Measurements from ENCODE around the gene IGSF6.
"Not testable (repeated sequence)": the region's sequence is repeated elsewhere in the genome, so short reads cannot be mapped to it uniquely, and the experiment has no call there.

IGSF6 gene

DNA sequence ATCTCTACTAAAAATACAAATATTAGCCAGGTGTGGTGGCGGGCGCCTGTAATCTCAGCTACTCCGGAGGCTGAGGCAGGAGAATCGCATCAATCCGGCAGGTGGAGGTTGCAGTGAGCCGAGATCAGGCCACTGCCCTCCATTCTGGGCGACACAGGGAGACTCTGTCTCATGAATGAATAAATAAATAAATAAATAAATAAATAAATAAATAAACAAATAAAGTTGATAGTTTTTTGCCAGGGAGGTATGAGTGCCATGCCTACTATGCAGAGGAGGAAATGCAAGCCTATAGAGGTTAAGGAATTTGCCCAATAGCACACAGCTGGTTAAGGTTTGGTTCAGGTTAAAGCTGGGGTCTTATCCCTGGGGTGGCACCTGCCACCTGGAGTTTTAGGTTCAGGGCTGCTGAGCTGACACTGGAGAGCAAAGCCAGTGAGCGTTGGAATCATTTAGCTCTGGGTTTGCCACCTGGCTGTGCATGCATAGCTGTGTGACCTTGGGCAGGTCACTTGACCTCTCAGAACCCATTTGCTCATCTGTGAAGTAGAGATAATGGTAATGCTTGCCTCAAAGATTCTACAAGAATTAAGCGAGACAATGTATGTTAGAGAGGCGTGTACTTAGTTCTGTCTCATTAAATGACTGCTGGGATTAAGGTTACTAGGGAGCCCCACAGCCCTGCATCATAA lies 12.5 kb upstream of the IGSF6 start:
- no peak for DNase-seq
- no peaks in the 10 kb centered on the region for H3K36me3 Mint-ChIP-seq (ENCODE audit: low read depth)
- H3K4me3 Mint-ChIP-seq: no peak overlapping the region
- H3K9me3 Mint-ChIP-seq: no peaks in the 10 kb centered on the region
- peaks cover 18% of the 10 kb centered on the region for H3K4me1 Mint-ChIP-seq (ENCODE audit: low read depth)
- H3K27ac Mint-ChIP-seq: no peak overlapping the region
- no peaks in the 10 kb centered on the region for H3K27me3 Mint-ChIP-seq

DNA sequence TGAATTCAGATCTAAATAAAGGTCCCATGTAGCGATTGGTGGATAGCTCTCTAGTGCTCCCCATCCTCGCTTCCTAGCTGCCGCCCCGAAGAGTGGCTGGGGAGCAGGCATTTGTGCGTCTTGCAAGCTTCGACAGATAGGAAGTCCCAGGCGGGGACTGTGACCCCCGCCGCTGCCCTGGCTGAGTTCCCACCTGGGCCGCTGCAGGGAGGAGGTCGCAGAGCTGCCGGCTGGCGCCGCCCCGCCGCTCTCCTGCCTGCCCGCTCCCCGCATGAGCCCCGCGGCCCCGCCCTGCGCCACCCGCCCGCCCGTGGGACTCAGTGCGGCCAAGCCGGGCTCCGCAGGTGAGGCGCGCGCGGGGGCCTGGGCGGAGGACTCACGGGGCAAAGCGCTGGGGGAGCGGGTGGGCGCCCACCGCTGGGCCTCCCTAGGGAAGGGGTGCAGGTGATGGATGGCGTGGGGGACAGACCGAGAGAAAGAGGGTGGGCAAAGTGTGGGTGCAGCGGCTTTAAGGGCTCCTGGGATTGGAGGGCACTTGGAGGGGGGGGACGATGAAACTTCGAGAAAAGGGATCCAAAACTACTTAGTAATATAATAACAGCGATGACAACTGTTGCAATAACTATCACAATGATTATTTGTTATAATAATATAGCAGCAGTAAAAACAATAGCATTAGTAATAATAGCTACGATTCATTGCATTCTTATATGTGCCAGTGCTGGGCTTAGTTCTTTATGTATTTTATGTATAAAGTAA lies 11.7 kb upstream of the IGSF6 start, which contains the start of gene OTOA:
OTOA (plus strand) TSS at position 80 of the 759 bp plus-strand sequence. CDS start 14,547 bp downstream, outside the sequence.
- H3K4me1 Mint-ChIP-seq (ENCODE audit: low read depth): peaks cover 18% of the 10 kb centered on the region
- H3K4me3 Mint-ChIP-seq: peak within 1 kb of the TSS; percentile 67
- H3K27me3 Mint-ChIP-seq: no peaks in the 10 kb centered on the region
- DNase-seq: peak; percentile 55
- H3K36me3 Mint-ChIP-seq (ENCODE audit: low read depth): no peaks in the 10 kb centered on the region
- no peak within 1 kb of the TSS for H3K27ac Mint-ChIP-seq
- no peaks in the 10 kb centered on the region for H3K9me3 Mint-ChIP-seq

DNA sequence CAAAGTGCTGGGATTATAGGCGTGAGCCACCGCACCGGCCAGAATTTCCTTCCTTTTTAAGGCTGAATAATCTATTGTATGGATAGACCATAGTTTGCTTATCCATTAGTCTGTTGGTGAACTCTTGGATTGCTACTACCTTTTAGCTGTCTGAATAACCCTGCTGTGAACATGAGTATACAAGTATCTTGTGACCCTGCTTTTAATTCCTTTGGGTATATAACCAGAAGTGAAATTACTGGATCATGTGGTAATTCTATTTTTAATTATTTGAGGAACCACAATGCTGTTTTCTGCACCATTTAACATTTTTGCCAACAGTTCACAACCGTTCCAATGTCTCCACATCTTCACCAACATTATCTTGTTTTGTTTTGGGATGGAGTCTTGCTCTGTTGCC lies 6.7 kb upstream of the IGSF6 start:
- Mint-ChIP-seq H3K4me3 (no peak overlapping the region), H3K27me3 (no peaks in the 10 kb centered on the region), H3K4me1 (ENCODE audit: low read depth) (peaks cover 44% of the 10 kb centered on the region), H3K9me3 (no peaks in the 10 kb centered on the region), H3K27ac (no peak overlapping the region), H3K36me3 (ENCODE audit: low read depth) (peaks cover 29% of the 10 kb centered on the region)
- no peak for DNase-seq

DNA sequence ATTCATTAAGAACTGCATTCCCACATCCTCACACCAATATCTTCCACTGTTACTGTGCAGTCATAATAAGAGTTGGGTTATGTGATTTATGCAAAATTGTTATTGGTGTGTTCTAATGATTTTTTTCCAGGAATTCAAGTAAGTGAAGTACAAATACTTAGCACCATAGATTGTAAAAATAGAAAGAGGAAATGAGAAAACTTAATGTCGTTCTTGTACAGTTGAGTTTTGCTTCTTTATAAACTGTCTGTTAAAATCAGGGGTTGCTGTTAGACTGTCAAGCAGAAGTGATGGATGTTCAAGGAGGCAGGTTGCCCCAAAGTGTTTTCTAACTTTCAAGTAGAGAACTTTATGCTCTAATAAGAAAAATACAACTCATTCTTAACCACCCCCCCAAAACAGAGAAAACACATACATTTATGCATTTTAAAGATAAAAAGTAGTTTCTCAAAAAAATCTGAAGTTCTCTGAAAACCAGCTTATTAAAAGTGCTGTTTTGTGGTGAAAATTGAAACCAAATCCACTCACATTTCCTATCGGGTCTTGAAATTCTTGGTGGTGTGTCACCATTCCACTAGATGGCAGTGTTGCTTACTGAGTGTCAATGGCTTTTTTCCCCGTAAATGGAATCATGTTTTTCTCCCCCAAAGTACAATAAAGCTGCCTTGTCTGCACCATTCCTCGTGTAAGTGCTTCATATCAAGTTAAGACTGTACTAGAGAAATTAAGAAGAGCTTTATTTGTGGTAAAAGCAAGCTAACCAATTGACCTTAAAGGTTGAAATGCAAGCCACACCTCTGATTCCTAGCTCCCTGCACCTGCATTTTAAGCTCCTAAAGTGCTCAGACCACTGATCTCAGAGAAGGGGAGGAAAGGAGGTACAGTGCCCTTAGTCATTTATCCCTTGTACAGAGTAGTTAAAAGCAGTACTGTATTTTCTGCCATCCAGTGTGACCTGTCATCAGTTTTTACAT lies 4.7 kb upstream of the IGSF6 start:
- Mint-ChIP-seq H3K9me3 (no peaks in the 10 kb centered on the region), H3K27ac (no peak overlapping the region), H3K27me3 (no peaks in the 10 kb centered on the region), H3K4me3 (no peak overlapping the region), H3K36me3 (ENCODE audit: low read depth) (peaks cover 32% of the 10 kb centered on the region), H3K4me1 (ENCODE audit: low read depth) (peaks cover 45% of the 10 kb centered on the region)
- DNase-seq: no peak

DNA sequence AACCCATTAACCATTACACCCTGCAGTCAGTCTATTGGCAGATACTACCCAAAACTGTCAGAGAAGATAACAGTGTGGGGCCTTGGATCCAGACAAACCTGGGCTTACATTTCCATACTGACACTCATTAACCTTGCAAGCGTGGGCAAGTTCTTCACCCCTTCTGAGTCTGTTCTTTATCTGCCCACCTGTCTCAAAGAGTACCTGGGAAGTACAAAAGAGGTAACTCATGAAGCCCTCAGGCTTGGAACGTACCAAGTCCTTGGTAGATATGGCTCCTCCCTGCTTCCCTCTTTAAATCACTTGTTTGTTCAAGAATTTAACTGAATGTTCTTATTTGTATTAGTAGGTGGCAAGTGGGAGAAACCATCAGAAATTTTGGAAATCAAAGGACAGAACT lies 2.5 kb upstream of the IGSF6 start:
- no peaks in the 10 kb centered on the region for H3K27me3 Mint-ChIP-seq
- H3K4me1 Mint-ChIP-seq (ENCODE audit: low read depth): peaks cover 36% of the 10 kb centered on the region
- peak overlapping the region; percentile 28 for H3K27ac Mint-ChIP-seq
- no peak for DNase-seq
- no peak overlapping the region for H3K4me3 Mint-ChIP-seq
- H3K36me3 Mint-ChIP-seq (ENCODE audit: low read depth): peaks cover 32% of the 10 kb centered on the region
- no peaks in the 10 kb centered on the region for H3K9me3 Mint-ChIP-seq

DNA sequence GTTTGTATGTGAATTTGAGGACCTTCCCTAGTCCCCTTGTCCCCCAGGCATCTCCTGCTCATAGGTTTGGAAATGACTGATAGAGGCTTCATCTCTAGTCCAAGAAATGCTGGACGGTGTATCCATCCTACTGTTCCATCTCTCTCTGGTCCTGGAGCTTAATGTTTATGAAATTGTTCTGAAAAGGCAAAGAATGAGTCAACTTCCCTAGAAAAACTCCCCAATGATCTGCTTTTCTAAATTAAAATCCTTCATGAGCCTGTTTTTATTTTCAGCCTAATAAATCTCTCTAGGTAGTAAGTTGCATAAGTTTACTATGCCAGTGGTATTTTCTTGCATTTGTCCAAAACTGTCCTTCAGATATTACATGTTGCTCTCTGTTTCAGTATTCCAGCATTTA lies 2.1 kb upstream of the IGSF6 start:
- peaks cover 32% of the 10 kb centered on the region for H3K36me3 Mint-ChIP-seq (ENCODE audit: low read depth)
- peak overlapping the region; percentile 28 for H3K27ac Mint-ChIP-seq
- no peaks in the 10 kb centered on the region for H3K27me3 Mint-ChIP-seq
- H3K4me1 Mint-ChIP-seq (ENCODE audit: low read depth): peaks cover 39% of the 10 kb centered on the region
- H3K4me3 Mint-ChIP-seq: no peak overlapping the region
- DNase-seq: no peak
- no peaks in the 10 kb centered on the region for H3K9me3 Mint-ChIP-seq

DNA sequence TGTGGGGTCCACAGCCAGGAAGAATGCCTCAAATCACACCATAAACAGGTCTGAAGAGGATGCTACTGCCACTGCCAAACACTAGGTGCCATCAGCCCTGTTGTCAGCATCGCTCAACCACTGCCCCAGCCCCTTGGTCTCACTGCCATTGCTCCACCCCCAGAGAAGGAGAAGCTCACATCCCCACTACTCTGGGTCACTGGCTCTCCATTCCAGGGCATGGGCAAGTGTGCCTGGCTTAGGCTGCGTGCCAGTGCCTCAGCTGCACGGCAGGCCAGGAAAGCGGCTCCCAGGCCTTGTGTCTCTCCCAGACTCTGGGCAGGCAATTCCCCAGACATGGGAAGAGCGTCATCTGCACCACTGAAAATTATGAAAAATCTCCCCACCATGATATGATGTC lies 1.2 kb upstream of the IGSF6 start:
- Mint-ChIP-seq H3K27me3 (no peaks in the 10 kb centered on the region), H3K9me3 (no peaks in the 10 kb centered on the region), H3K4me3 (no peak overlapping the region), H3K27ac (no peak overlapping the region), H3K36me3 (ENCODE audit: low read depth) (peaks cover 32% of the 10 kb centered on the region), H3K4me1 (ENCODE audit: low read depth) (peaks cover 46% of the 10 kb centered on the region)
- no peak for DNase-seq

DNA sequence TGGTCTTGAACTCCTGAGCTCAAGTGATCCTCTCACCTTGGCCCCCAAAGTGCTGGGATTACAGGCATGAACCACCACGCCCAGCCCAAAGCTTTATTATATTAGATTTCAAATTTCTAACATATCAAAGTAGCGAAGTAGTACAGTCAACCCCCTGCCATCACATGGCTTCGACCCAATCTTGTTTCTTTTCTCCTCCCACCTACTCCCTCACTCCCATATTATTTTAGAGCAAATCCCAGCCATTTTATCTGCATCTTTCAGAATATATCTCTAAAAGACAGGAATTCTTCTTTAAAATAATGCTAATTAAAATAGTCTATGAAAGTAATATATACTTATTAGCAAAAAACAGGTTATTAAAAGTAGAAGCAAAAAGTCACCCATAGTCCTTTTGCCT lies 893 bp downstream of the IGSF6 start:
- DNase-seq: no peak
- peaks cover 50% of the 10 kb centered on the region for H3K4me1 Mint-ChIP-seq (ENCODE audit: low read depth)
- H3K27me3 Mint-ChIP-seq: no peaks in the 10 kb centered on the region
- peaks cover 28% of the 10 kb centered on the region for H3K36me3 Mint-ChIP-seq (ENCODE audit: low read depth)
- H3K9me3 Mint-ChIP-seq: no peaks in the 10 kb centered on the region
- H3K4me3 Mint-ChIP-seq: no peak overlapping the region
- no peak overlapping the region for H3K27ac Mint-ChIP-seq

DNA sequence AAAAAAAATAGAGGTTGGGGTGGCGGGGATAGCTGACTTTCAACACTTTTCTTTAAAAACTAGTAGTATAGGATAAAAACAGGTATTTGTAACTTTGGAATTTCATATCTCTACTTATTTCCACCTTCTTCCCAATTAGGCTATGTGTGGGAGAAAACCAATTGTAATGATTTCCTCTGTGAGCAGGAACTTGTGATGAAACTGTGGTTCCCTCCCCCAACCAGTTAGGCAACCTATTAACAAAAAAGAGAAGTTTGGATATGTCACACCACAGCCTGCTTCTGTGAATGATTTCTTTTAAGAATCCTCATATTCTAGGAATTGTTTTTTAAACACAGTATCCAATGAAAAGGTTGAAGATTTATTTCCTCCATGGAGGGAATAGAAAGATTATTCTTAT lies 1.9 kb downstream of the IGSF6 start:
- Mint-ChIP-seq H3K9me3 (no peaks in the 10 kb centered on the region), H3K4me1 (ENCODE audit: low read depth) (peaks cover 55% of the 10 kb centered on the region), H3K36me3 (ENCODE audit: low read depth) (peaks cover 20% of the 10 kb centered on the region), H3K4me3 (no peak overlapping the region), H3K27ac (peak overlapping the region; percentile 37), H3K27me3 (no peaks in the 10 kb centered on the region)
- DNase-seq: no peak

DNA sequence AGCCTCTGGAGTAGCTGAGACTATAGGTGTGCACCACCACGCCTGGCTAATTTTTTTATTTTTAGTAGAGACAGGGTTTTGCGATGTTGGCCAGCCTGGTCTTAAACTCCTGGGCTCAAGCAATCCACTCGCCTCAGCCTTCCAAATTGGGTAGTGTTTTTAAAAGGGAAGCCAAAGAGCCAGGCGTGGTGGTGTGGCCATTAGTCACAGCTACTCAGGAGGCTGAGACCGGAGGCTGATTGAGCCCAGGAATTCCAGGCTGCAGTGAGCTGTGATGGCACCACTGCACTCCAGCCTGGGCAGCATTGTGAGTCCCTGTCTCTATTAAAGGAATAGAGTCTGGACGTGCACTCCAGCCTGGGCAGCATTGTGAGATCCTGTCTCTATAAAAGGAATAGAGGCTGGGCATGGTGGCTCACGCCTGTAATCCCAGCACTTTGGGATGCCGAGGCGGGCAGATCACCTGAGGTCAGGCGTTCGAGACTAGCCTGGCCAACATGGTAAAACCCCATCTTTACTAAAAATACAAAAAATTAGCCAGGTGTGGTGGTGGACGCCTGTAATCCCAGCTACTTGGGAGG lies 2.5 kb downstream of the IGSF6 start:
- not testable (repeated sequence) for H3K9me3 Mint-ChIP-seq, H3K4me3 Mint-ChIP-seq, DNase-seq, H3K27me3 Mint-ChIP-seq
- Mint-ChIP-seq H3K27ac (peak overlapping the region; percentile 33), H3K36me3 (ENCODE audit: low read depth) (peaks cover 14% of the 10 kb centered on the region), H3K4me1 (ENCODE audit: low read depth) (peaks cover 61% of the 10 kb centered on the region)

DNA sequence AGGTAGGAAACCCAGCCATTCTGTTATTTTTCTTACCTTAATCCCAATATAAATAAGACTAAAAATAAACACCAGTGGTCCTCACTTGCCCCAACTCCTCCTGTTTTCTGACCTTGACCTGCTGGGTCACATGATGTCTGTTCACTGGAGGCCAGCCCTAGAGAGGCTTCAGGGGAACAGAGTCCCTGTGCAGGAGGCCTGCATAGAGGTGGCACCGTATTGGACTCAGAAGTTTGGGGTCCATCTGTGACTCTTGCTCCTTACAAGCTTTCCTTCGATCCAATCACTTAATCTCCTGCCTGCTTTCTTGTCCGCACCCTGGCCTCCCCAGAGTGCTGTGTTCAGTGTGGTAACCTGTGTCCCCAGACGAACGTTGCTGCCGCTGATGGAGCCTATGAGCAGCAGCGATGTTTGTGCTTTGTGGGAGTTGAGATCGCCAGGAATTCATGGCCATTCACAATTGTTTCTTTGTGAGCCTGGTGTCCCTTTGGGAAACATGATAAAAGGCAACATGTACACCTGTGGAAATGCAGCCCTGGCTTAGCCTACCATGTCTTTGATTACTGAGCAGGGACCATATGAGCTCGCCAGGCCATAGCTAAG lies 4.7 kb downstream of the IGSF6 start:
- Mint-ChIP-seq H3K27me3 (no peaks in the 10 kb centered on the region), H3K27ac (peak overlapping the region; percentile 95), H3K4me3 (no peak overlapping the region), H3K9me3 (no peaks in the 10 kb centered on the region), H3K36me3 (ENCODE audit: low read depth) (peaks cover 3% of the 10 kb centered on the region), H3K4me1 (ENCODE audit: low read depth) (peaks cover 64% of the 10 kb centered on the region)
- DNase-seq: no peak

DNA sequence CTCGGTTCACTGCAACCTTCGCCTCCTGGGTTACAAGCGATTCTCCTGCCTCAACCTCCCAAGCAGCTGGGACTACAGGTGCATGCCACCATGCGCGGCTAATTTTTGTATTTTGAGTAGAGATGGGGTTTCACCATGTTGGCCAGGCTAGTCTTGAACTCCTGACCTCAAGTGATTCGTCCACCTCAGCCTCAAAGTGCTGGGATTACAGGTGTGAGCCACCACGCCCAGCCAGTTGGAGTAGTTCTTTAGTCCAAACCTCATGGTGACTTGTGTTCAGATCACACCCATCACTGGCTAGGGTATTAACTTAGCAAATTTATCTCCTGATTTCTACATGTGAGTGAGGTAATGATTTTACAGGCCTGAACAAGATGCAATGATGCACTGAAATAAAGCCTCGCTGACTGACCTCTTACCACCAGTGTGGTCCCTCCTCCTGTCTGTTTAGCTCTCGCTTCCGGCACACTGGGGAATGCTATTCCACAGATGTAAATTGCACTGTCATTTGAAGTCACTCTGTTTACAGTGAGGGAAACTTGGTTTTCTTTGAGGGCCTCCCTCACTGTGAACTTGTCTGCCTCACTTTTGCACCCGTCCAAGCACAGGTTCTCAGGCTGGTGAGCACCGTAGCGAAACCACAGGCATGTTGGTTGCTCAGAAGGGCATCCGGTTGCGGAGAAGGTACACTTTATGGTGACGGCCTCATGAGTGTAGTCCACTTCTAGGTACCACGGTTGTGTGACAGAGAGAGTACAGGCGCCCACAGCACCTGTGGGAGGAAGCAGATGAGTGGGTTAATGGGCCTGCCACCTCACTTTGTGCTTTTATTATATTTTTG lies 5.5 kb downstream of the IGSF6 start:
- H3K9me3 Mint-ChIP-seq: no peaks in the 10 kb centered on the region
- H3K4me1 Mint-ChIP-seq (ENCODE audit: low read depth): peaks cover 64% of the 10 kb centered on the region
- peak overlapping the region; percentile 77 for H3K4me3 Mint-ChIP-seq
- peak; percentile 73 for DNase-seq
- H3K27ac Mint-ChIP-seq: peak overlapping the region; percentile 95
- no peaks in the 10 kb centered on the region for H3K27me3 Mint-ChIP-seq
- H3K36me3 Mint-ChIP-seq (ENCODE audit: low read depth): peaks cover 3% of the 10 kb centered on the region

DNA sequence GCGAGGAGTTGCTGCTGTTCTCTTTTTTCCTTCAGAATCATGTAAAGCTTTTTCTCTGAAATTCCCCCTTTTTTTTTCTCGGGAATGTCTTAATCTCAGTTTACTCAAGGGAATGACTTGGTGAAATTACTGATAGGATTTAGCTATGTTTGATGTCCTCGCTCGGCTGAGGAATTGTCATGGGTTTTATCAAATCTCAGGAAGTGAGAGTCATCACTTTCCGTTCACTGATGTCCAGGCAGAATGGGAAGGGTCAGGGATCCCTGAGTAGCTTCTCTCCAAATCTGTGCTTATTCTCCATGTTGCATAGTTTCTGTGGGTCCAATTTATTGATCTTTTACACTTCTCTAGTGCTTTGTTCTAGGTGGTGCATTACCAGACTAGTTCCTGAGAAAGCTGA lies 6.3 kb downstream of the IGSF6 start:
- Mint-ChIP-seq H3K4me1 (ENCODE audit: low read depth) (peaks cover 62% of the 10 kb centered on the region), H3K36me3 (ENCODE audit: low read depth) (peaks cover 6% of the 10 kb centered on the region), H3K27ac (peak overlapping the region; percentile 95), H3K27me3 (no peaks in the 10 kb centered on the region), H3K4me3 (peak overlapping the region; percentile 77), H3K9me3 (no peaks in the 10 kb centered on the region)
- DNase-seq: no peak

Data from activated T-cell treated with anti-CD3 and anti-CD28 coated beads, Interleukin-2, amount 50 U/mL, for 24 hours (primary cell).